Glomerular visceral epithelial cell (primary cell): ENCODE results near the gene TTC33.

Experiments used
- DNase-seq: peaks from one replicate; pipeline ENCODE4 v3.0.0-alpha.2; 2016; ENCODE audit errors: extremely low spot score

Gene TTC33

DNA sequence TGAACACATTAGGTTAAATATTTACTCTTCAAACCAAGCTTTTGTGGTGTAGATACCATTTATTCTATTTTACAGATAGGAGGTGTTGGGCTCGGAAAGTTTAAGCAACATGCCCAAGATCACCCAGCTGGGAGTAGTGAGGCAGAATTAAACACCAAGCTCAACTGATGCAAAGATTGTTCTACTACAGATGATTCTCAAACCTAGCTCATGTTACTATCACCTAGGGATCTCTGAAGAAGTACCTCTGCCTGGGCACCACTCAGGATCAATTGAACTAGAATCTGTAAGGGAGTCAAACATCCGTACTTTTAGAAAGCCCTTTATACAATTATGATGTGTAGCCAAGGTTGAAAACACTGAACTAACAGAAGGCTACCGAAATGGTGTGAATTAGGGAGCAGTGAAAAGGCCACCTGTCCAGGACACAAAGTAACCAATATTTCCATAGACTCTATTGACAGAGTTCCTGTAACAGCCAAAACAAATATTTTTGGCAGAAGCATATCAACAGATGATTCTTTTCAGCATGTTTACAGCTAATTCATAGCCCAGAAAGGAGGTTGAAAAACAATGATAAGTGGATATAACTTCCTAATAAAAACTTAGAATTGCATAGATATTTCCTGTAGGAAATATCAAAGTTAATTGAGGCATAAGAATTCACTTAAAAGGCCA is 234.5 kb downstream of the TTC33 start:
- no peak for DNase-seq

GRCh38 chr5:40518485-40518917 is 237.3 kb downstream of the TTC33 start:
- DNase-seq, result peak; percentile 21

GRCh38 chr5:40515476-40515875 is 240.3 kb downstream of the TTC33 start:
- DNase-seq, result no peak

- DNase-seq, result no peak
Observed at GRCh38 chr5:40514976-40515375, 240.8 kb downstream of the TTC33 start.

DNA sequence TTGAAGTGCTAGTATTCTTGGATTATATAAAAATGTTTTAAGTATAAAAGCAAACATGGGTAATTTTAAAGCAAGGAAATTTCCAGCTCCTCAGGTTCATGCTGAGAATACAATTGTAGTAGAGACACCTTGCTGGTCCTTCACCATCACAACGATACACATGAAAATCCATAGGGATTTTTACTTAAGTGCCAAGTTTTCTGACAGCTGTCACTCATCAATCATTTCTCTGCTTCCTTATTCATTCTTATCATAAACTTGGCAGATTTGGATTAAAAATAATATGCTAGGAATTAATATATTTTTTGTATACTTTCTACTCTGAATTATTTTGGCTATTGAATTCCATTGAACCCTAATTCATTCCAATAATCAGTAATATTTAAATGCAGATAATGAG is 244.0 kb downstream of the TTC33 start:
- DNase-seq, result no peak

- DNase-seq, result no peak
Observed at GRCh38 chr5:40507095-40507494, 248.7 kb downstream of the TTC33 start.

- DNase-seq, result no peak
Observed at GRCh38 chr5:40505031-40505430, 250.7 kb downstream of the TTC33 start.

DNA sequence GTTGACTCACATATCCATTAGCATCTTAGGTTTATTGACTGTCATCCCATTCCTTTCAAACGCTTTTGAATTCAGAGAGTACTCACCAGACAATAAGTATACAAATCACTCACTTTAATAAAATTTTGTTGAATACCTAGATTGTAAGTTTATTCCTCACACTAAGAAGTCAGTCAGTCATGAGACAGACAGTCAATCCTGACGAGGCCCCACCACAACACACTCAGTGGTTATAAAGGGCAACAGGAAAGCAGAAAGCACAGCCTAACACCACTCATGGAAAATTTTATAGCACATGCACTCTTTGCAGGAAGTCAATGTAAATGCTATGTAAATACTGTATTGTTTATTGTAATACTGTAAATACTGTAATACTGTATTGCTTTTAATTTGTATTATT is 252.3 kb downstream of the TTC33 start:
- DNase-seq, result no peak

GRCh38 chr5:40502736-40503135 is 253.0 kb downstream of the TTC33 start:
- no peak for DNase-seq

DNA sequence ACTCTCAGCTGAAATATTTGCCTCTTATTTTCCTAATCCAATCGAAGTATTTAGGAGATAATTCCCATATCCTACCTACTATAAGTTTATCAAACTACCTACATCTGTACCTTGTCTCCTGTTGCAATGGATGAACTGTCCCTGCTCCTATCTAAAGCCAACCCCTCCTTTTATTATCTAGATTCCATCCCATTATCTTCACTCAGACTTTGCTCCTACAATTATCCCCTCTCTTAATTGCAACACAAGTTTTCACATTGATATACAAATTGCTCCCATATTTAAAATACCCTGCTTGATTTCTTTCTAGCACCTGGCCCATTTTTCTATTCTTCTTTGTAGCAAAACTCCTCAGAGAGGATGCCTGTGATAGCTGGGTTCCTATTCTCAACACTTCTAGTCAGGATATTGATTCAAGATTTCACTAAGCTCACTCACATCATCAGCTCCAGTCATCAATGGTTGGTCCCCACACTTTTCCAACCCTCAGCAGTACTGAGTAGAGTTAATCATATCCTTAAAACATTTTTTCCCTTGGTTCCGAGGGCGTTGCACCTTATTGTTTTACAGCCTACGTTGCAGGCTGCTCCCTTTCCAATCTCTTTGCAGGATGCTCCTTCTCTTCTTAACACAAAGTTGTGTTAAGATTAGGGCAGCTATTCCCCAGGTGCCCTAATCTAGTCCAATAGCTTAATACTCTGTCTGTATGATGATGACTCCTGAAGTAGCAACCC is 253.9 kb downstream of the TTC33 start:
- no peak for DNase-seq

DNA sequence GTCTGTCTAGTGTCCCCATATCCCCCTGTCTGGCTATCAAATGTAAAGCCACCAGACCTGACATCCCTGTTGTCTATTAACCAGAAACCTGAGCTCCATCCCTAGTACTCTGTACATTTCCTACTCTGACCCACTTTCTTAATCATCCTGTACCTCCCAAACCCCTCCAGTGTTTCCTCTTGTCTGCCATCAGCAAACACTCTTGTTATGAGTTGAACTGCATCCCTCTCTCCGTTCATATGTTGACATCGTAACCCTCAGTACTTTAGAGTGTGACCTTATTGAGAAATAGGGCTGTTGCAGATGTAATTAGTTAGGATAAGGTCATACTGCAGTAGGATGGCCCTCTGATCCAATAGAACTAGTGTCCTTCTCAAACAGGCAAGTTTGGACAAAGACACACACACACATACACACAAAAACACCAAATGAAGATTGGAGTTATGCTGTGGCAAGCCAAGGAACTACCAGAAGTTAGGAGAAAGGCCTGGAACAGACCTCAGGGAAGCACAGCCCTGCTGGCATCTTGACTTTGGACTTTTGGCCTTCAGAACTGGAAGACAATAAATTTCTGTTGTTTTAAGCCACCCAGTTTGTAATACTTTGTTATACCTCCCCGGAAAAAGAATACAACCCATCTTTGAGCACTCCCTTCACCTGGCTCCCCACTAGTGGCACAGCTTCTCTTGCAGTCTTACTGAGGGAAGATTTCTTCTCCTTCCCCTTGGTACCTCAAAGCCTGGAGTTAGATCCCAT is 256.1 kb downstream of the TTC33 start:
- no peak for DNase-seq

DNA sequence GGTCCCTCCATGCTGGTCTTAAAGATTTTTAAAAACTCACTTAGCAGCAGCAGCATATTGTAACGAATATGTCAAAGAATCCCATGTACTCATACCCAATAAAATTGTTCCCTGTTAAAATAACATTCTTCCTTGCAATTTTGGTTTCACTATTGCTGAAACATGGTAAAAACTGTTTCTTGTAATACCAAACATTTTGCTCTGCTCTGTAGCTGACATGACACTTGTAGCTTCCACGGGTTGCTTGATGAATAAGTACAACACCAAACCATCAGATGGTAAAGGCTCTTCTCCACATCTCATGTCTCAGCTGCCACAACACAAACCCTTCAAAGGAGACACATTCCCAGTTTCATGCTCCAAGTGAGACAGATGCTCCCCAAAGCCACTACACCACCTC is 256.8 kb downstream of the TTC33 start:
- DNase-seq, result no peak

DNA sequence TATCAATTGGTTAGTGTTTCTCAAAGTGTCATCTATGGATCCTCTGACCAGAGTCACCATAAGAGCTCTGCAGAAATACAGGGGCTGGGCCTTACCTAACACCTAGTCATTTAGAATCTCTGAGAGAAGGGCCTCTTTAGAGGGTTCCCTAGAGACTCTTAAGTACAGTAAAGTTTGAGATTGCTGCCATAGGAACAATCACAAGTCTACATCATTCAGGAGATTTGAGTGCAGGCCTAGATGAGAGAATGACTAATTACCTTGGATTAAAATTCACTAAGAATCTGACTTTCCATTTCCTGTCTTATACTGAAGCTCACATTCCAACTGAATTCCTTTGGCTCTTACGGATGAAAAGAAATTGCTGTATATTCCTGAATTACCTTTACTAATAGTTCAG is 258.2 kb downstream of the TTC33 start:
- peak; percentile 43 for DNase-seq

DNA sequence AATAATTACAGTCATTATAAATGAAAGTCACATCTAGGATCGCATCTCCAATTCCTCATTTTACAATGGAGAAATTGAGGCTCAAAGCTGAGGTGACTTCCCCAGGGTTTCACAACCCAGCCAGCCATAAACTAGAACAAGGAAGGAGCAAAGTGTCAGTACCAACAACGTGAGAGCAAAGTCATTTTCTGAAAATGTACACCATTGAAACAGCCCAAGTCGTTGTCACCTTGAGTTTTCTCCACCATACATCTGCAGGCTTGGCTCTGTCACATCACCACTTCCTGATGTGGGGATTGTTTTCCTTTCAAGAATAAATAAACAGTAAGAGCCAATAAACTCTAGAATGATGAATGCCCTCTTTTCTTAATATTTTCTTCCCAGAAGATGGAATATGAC is 260.5 kb downstream of the TTC33 start:
- no peak for DNase-seq

- no peak for DNase-seq
Observed at GRCh38 chr5:40494631-40495236, 261.0 kb downstream of the TTC33 start.

GRCh38 chr5:40492056-40492455 is 263.7 kb downstream of the TTC33 start:
- no peak for DNase-seq

- DNase-seq, result no peak
Observed at GRCh38 chr5:40491644-40492043, 264.1 kb downstream of the TTC33 start.

GRCh38 chr5:40490464-40491111 is 265.2 kb downstream of the TTC33 start:
- DNase-seq, result no peak

DNA sequence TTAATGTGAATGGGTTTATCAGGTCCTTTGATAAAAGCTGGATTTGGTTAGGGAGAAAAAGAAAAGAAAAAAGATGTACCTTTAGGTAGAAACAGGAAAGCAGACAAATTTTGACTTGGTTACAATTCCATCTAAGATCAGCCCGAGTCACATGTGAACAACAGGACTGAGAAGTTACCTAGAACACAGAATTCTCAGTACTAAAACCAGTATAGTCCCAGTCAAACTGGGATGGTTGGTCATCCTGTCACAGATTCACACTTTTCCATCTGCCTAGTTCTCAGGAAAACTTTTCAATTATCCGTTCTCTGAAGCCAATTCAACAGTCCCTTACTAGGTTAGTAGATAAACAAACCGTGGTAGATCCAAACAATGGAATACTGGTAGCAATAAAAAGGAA is 266.3 kb downstream of the TTC33 start:
- no peak for DNase-seq

- DNase-seq, result peak; percentile 37
Observed at GRCh38 chr5:40486437-40487275, 269.1 kb downstream of the TTC33 start.
